GM12878 (cell line): ENCODE results near the gene MKRN1.

Experiments
- CBX5 ChIP-seq: sonication (generic); IDR thresholded peaks from 2 replicates; pipeline ENCODE4 v1.6.1; 2016; ENCODE audit warnings: low read depth, moderate library complexity, mild to moderate bottlenecking, inconsistent platforms
- EZH2 ChIP-seq: IDR thresholded peaks from 2 replicates; pipeline ENCODE4 v1.6.1; 2012; ENCODE audit warnings: low read depth, mild to moderate bottlenecking, control low read depth, inconsistent platforms, low read length, borderline replicate concordance; ENCODE audit not compliant: control insufficient read depth
- POLR2A ChIP-seq: IDR thresholded peaks from 2 replicates; pipeline ENCODE4 v1.6.1; 2011; ENCODE audit warnings: low read depth, mild to moderate bottlenecking, low read length
- SRF ChIP-seq, 2 experiments: IDR thresholded peaks; 2 replicates each; pipeline ENCODE4 v1.6.1; 2011; ENCODE audit warnings: low read depth in 2 of 2, low read length in 2 of 2, mild to moderate bottlenecking in 1 of 2, moderate library complexity in 1 of 2
- TF ChIP-seq, protein P1 (sequence below): IDR thresholded peaks from 2 replicates; pipeline ENCODE4 v1.6.1; 2011; ENCODE audit warnings: mild to moderate bottlenecking, low read depth, low read length, moderate library complexity; ENCODE audit not compliant: insufficient replicate concordance
- TF ChIP-seq, protein P2 (sequence below), 3 experiments: IDR thresholded peaks in 2 of 3; conservative IDR thresholded peaks in 1 of 3; 2 replicates each; pipeline ENCODE4 v1.5.1; 2011; ENCODE audit warnings: low read depth in 3 of 3, low read length in 3 of 3, mild to moderate bottlenecking in 3 of 3, control low read depth in 2 of 3, moderate library complexity in 2 of 3, inconsistent platforms in 1 of 3, mixed read lengths in 1 of 3; ENCODE audit not compliant: control insufficient read depth in 2 of 3, insufficient read depth in 1 of 3; ENCODE audit errors: extremely low read depth in 1 of 3

GRCh38 chr7:140435252-140435895 is 43.9 kb downstream of the MKRN1 start:
- TF ChIP-seq SRF (IDR thresholded peaks at IDR 0.05; ENCODE audit: low read depth in 2 of 2, low read length in 2 of 2) = no peak
- TF ChIP-seq, protein P1, sequence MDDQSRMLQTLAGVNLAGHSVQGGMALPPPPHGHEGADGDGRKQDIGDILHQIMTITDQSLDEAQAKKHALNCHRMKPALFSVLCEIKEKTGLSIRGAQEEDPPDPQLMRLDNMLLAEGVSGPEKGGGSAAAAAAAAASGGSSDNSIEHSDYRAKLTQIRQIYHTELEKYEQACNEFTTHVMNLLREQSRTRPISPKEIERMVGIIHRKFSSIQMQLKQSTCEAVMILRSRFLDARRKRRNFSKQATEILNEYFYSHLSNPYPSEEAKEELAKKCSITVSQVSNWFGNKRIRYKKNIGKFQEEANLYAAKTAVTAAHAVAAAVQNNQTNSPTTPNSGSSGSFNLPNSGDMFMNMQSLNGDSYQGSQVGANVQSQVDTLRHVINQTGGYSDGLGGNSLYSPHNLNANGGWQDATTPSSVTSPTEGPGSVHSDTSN = no peak
- TF ChIP-seq POLR2A = no peak
- no peak for TF ChIP-seq CBX5
- TF ChIP-seq, protein P2, sequence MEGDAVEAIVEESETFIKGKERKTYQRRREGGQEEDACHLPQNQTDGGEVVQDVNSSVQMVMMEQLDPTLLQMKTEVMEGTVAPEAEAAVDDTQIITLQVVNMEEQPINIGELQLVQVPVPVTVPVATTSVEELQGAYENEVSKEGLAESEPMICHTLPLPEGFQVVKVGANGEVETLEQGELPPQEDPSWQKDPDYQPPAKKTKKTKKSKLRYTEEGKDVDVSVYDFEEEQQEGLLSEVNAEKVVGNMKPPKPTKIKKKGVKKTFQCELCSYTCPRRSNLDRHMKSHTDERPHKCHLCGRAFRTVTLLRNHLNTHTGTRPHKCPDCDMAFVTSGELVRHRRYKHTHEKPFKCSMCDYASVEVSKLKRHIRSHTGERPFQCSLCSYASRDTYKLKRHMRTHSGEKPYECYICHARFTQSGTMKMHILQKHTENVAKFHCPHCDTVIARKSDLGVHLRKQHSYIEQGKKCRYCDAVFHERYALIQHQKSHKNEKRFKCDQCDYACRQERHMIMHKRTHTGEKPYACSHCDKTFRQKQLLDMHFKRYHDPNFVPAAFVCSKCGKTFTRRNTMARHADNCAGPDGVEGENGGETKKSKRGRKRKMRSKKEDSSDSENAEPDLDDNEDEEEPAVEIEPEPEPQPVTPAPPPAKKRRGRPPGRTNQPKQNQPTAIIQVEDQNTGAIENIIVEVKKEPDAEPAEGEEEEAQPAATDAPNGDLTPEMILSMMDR (IDR thresholded peaks at IDR 0.05 in 2 of 3, conservative IDR thresholded peaks at IDR 0.05 in 1 of 3; ENCODE audit: control insufficient read depth in 2 of 3, extremely low read depth in 1 of 3, insufficient read depth in 1 of 3, low read depth in 3 of 3, low read length in 3 of 3) = no peak
- TF ChIP-seq EZH2 = no peak
